Femur (tissue), 1 donor: ENCODE data around the gene GK2.

Source experiments
- DNase-seq: peaks from one replicate; pipeline ENCODE4 v3.0.0-alpha.2; 2017

The GK2 gene

GRCh38 chr4:79381161-79381560 is 26.9 kb downstream of the GK2 start:
- DNase-seq, result no peak

- no peak for DNase-seq
Measured at GRCh38 chr4:79370026-79370425, 38.0 kb downstream of the GK2 start.

- no peak for DNase-seq
Measured at GRCh38 chr4:79367096-79367495, 40.9 kb downstream of the GK2 start.

- no peak for DNase-seq
Measured at GRCh38 chr4:79366422-79366821, 41.6 kb downstream of the GK2 start.

- no peak for DNase-seq
Measured at GRCh38 chr4:79364061-79364460, 44.0 kb downstream of the GK2 start.

- no peak for DNase-seq
Measured at GRCh38 chr4:79362626-79363025, 45.4 kb downstream of the GK2 start.

GRCh38 chr4:79360006-79360405 is 48.0 kb downstream of the GK2 start:
- no peak for DNase-seq

GRCh38 chr4:79358438-79358837 is 49.6 kb downstream of the GK2 start:
- DNase-seq, result no peak

GRCh38 chr4:79357365-79357764 is 50.7 kb downstream of the GK2 start:
- DNase-seq, result no peak
